Activated naive CD8-positive, alpha-beta T cell treated with anti-CD3 and anti-CD28 coated beads, Interleukin-2, amount 50 U/mL, for 16 hours (primary cell): ENCODE results near the gene CTSA.
"Not testable (repeated sequence)": the region's sequence is repeated elsewhere in the genome, so short reads cannot be mapped to it uniquely, and the experiment has no call there.

Experiments used
- DNase-seq: peaks from one replicate; pipeline ENCODE4 v3.0.0-alpha.2; 2020; ENCODE audit warnings: low read depth, low spot score

CTSA gene

GRCh38 chr20:45894797-45895196 is 3.7 kb downstream of the CTSA start:
- no peak for DNase-seq

DNA sequence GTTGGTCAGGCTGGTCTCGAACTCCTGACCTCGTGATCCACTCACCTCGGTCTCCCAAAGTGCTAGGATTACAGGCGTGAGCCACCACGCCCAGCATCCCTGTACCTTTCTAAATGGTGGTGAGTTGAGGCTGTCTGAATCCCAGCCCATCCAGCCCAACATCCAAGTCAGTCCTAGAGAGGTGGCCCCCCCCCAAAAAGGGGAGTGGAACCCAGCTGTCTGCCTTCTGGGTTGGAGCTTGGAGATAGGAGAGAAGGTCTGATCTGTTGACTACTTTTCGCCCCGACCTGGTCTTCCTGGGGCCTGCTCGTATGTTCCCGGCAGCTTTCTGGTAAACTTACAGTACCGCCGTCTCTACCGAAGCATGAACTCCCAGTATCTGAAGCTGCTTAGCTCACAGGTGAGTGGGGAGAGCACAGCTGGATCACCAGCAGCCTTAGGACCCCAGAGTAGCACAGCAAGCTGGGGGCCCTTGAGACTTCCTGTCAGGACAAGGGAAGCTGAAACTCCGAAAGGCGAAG is 5.6 kb downstream of the CTSA start:
- DNase-seq: no peak

DNA sequence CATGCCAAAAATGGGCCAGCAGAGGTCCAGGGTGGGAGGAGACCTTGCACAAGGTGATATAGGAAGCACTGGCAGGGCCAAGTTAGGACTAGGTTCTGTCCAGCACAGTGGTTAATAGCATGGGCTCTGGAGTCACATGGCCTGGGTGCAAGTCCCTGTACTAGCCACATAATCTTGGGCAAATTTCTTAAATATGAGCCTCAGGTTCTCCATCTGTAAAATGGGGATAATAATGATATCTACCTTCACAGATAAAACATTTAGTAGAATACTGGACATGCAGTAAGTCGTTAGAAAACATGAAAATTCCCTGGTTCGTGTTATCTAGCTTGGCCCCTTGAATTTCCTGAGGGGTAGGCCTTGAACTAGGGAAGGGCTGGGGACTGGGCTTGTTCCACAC is 6.2 kb downstream of the CTSA start:
- DNase-seq: no peak

DNA sequence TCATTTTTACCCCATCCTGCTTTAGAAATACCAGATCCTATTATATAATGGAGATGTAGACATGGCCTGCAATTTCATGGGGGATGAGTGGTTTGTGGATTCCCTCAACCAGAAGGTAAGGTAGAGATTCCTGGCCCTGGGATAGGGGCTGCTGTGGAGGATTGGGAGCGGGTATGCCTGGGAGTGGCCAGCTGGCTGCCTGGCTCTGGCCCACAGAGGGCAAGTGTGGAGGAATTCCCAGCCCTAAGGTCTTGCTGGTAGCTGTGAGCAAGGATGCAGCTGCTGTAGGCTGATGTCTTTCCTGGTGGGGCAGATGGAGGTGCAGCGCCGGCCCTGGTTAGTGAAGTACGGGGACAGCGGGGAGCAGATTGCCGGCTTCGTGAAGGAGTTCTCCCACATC is 6.6 kb downstream of the CTSA start:
- DNase-seq: no peak

DNA sequence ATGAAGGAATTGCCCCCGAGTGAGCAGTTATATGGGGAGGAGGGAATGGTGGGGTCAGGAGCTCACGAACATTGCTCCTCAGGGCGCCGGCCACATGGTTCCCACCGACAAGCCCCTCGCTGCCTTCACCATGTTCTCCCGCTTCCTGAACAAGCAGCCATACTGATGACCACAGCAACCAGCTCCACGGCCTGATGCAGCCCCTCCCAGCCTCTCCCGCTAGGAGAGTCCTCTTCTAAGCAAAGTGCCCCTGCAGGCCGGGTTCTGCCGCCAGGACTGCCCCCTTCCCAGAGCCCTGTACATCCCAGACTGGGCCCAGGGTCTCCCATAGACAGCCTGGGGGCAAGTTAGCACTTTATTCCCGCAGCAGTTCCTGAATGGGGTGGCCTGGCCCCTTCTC is 7.2 kb downstream of the CTSA start:
- DNase-seq: no peak

DNA sequence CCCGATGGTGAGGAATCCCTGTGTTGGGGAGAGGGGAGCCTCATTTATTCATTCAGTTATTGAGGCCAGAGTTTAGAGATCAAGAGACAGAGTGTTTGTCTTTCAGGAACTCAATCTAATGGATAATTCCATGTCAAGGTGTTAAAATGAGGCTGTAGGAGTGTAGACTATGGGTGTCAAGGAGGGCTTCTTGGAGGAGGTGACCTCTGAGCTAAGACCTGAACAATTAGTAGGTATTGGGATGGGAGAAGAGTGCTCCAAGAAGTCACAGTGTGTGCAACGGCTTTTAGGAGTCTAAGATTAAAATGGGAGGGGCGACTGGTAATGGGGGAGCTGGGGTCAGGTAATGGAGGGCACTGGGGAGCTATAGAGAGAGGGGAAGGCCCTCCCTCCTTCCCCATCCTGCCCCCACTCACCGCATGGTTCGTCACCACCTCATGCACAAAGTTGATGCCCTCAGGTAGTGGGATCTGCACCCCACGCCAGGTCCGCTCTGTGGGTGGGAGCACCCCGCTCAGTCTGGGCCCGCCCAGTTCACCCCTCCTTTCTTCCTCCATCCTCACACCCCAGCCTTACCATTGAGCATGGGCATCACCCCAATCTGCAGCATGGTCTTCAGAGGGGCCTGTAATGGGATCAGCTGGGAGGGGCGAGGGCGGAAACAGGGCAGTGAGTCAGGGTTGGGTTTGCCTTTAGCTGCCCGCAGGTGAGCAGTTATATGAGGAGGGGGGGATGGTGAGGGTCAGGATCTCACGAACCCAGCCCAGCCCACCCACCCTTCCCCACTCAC is 8.1 kb downstream of the CTSA start:
- DNase-seq: no peak

DNA sequence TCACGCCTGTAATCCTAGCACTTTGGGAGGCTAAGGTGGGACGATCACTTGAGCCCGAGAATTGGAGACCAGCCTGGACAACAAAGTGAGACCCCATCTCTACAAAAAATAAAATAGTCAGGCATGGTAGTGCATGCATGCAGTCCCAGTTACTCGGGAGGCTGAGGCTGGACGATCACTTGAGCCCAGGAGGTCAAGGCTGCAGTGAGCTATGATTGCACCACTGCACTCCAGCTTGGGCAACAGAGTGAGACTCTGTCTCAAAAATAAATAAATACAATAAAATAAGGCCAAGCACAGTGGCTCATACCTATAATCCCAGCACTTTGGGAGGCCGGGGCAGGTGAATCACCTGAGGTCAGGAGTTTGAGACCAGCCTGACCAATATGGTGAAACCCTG is 10.2 kb downstream of the CTSA start:
- not testable (repeated sequence) for DNase-seq

DNA sequence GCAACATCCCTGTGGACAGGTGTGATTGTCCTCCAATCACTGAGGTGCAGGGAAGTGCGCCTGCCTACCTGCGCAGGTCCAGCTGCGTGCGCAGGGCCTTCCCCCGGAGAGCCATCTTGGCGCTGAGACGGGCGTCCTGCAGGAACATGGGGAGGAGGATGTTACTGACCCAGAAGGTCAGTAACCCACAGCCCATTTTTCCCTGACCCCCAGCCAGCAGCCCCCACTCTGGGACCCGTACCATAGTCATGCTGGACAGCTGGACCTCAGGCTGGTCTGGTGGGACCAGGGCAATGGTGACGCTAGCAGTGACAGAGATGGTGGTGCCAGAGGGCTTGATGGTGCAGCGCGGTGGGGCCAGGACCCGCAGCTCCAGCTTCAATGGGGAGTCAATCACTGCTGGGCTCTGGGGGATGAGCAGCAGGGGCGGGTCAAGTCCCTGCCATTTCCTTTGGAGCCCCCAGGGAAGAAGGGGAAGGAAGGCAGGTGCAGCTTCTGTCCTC is 11.1 kb downstream of the CTSA start:
- DNase-seq: no peak

DNA sequence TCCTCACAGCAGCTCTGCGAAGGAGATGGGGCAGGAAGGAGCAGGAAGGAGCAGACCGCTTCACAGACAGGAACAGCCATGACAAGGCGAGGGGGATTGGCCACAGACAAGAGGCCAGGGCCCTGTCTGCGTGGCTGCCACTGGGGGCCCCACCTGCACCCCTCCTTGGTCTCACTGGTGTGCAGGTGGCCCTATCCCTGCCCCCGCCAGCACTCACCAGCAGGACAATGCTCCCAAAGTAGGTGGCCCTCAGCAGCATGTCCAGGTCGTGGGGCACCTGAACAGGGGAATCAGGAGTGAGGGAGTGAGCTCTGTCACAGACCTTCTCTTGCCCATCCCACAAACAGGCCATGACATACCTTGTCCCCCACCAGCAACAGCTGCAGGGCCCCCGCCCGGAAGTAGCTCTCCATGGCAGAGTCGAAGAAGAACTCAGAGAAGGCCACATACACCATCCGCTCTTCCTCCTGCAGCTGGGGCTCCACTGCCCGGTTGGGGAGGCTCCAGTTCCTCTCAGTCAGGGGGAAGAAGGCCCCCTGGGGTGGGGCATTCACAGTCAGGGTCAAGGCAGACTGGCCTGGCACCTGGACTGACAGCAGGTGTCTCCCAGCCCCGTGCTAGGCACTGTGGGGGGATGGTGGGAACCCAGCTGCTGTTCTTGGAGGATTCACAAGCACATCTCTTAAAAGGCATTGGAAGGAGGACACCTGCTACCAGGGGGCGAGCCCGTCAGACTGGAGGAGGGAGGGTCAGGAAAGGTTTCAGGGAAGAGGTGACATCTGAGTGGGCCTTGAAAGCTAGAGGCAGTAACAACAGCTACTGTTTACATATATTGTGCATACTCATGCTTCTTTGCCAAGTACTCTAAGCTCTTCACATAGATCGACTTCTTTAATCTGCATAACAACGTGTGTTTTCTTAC is 13.7 kb downstream of the CTSA start:
- DNase-seq: no peak

GRCh38 chr20:45905505-45906079 is 14.5 kb downstream of the CTSA start:
- DNase-seq: no peak

GRCh38 chr20:45907219-45907948 is 16.2 kb downstream of the CTSA start:
- DNase-seq: no peak

- DNase-seq: no peak
These were observed 16.9 kb downstream of the CTSA start for GRCh38 chr20:45908084-45908483.

DNA sequence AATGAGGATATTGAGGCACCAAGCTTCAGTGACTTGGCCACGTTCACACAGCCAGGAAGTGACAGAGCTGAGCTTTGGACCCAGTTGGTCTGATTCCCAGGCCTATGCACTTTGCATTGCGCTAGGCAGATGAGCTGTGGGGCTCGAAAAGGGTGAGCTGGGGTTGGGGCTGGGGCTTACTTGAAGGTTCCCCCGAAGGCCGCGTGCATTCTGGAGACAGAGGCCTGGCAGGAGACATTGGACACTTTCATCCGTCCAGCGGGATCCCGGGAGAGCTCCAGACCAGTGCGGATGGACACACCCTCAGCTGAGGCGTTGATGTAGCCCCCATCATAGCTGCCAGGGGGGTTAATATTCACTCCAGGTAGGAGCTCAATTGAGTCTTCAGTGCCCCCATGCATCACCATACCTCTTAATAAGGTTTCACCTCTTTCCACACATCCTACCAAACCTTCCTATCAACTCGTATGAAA is 18.2 kb downstream of the CTSA start:
- DNase-seq: no peak

- DNase-seq: no peak
These were observed 18.9 kb downstream of the CTSA start for GRCh38 chr20:45909817-45910669.

DNA sequence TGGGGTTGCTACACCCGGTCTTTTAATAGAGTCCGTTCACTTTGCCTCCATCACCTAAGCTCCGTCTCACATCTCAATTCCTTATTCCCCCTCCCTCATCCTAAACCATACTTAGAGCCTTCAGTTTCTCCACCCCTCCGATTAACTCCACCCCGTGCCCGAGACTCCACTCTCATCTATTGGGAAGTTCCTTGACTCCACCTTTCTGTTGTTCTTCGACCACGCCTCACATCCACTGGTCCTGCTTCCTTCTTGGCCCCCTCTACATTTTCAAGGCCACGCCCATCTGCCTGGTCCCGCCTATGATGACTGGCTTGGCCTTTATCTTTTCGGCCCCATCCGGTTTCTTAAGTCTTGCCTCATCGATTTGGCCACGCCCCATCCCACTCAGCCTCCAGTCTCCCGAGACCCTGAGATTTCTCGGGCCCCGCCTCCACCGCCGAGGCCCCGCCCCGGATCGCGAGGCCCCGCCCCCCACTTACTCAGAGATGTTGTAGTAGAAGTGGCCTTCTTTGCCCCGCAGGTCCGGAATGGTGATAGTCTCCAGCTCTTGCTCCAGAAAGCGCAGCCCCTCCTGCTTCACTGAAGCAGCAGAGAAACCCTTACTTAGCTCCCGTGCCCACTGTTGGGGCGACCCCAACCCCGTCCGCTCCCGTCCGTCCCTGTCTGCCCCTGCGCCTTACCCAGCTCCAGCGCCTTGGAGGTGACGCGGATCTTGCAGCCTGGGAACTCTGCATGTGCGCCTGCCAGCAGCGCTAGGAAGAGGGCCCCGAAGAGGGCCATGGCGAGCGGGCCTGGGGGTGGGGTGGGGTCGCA is 19.7 kb downstream of the CTSA start:
- DNase-seq: peak; percentile 95

DNA sequence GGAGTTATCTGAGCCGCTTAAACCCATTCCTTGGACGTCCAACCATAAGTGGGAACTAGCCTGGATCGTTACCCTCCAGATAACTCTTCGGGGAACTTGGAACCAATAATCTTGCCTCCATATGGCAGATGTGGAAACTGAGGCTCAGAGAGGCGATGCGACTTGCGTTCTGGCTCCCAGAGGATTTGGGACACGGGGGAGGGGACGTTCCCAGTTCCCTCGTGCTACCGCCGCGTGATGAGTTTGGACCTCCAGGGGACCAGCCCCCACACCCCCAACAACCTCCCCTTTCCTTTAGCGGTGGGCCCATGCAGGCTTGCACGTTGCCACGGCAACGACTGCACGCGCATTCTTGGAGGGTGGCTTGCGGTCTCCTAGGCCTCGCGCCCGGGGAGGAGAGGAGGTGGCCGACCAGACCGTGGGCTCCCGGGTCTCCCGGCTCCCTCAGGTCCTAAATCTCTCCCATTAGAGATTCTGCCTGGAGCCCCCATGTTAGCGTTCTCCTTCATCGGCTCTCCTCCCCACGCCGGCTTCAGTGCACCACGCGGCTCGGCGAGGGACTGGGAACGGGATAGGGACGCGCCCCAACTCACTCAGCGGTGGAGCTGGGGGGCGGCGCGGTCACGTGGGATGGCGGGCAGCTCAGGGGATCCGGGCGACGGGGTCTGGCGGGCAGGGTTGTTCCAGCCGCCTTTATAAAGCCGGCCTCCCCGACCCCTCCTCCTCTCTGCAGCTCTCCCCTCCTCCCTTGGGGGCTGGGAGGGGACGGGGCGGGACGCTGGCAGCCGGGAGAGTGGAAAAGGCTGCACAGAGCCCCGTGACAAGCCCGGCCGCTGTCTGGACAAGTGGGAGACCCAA is 20.6 kb downstream of the CTSA start, which contains the start of gene PLTP:
PLTP (minus strand) TSS at position 670 of the 858 bp plus-strand sequence. CDS start 703 bp downstream, outside the sequence.
- DNase-seq: no peak

DNA sequence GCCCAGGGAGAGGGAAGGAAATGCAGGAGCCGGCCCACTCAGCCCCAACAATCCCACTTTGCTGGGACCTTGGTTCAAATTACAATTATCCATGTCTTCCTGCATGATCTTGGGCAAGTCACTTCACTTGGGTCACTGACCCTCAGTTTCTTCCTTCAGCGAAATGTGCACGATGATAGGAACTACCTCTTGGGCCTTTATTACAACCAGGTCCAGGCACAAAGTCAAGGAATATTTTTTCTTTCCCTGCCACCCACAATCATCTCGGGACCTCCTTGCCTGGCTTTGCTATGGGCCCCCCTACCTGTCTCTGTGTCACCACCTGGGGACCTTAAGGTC is 21.2 kb downstream of the CTSA start:
- no peak for DNase-seq

GRCh38 chr20:45913116-45913515 is 22.0 kb downstream of the CTSA start:
- DNase-seq: no peak

GRCh38 chr20:45917790-45918141 is 26.6 kb downstream of the CTSA start:
- no peak for DNase-seq
